IMR-90 (cell line): ENCODE data around the gene MSANTD4. TPM values are rescaled to one million over a fixed set of nuclear protein-coding genes. Genes with fewer than 3 reads are reported as not detected.

ENCODE experiments used
- ATAC-seq: fragments of 200-7000 bp; cut with Tn5 transposase; 2 replicates; pipeline ENCODE4 v1.9.1; 2020; ENCODE audit warnings: low read depth, mild to moderate bottlenecking, moderate library complexity
- BruUV-seq: library from RNA; stranded (reverse); fragments of 400-500 nt; replicated peaks from 2 replicates; lab custom pipeline; 2021; lab: Mats Ljungman, UMichigan
- CTCF ChIA-PET: fragments of 300-600 bp; formaldehyde crosslinking; extraction: SDS; loops from one replicate; lab custom pipeline; 2021; ENCODE audit warnings: antibody characterized with exemption; lab: Yijun Ruan, JAX
- POLR2A ChIA-PET: fragments of 300-600 bp; sonication (Branson Sonifier 250); formaldehyde crosslinking; loops from one replicate; lab custom pipeline; 2022; ENCODE audit warnings: antibody characterized with exemption; ENCODE audit not compliant: unreplicated experiment; lab: Charles Lee
- DNase-seq: peaks from one replicate; pipeline ENCODE4 v3.0.0; 2013
- H2AFZ ChIP-seq: replicated peaks from 2 replicates; pipeline ENCODE3; 2013; ENCODE audit warnings: low read length, mild to moderate bottlenecking; ENCODE audit not compliant: poor library complexity
- H2AK5ac ChIP-seq: 2 replicates; pipeline ENCODE4 v1.6.1; 2013; ENCODE audit warnings: low read depth, low read length, inconsistent platforms
- H2AK9ac ChIP-seq: replicated peaks from 2 replicates; pipeline ENCODE3; 2013; ENCODE audit warnings: mild to moderate bottlenecking, low read depth, low read length, moderate library complexity; ENCODE audit not compliant: poor library complexity
- H2BK120ac ChIP-seq: 2 replicates; pipeline ENCODE4 v1.6.1; 2013; ENCODE audit warnings: low read depth, low read length, inconsistent platforms
- H2BK15ac ChIP-seq: 3 replicates; pipeline ENCODE4 v1.6.1; 2013; ENCODE audit warnings: low read depth, low read length, inconsistent platforms
- H2BK20ac ChIP-seq: 2 replicates; pipeline ENCODE4 v1.6.1; 2013; ENCODE audit warnings: low read depth, mild to moderate bottlenecking, inconsistent platforms, low read length, moderate library complexity
- H2BK5ac ChIP-seq: 2 replicates; pipeline ENCODE4 v1.6.1; 2013; ENCODE audit warnings: mild to moderate bottlenecking, low read depth, low read length, inconsistent platforms; ENCODE audit not compliant: poor library complexity, severe bottlenecking
- H3K14ac ChIP-seq: replicated peaks from 2 replicates; pipeline ENCODE4 v1.6.1; 2013; ENCODE audit warnings: low read depth, low read length, inconsistent platforms
- H3K18ac ChIP-seq: 2 replicates; pipeline ENCODE4 v1.6.1; 2013; ENCODE audit warnings: low read depth, low read length, control low read depth
- H3K23ac ChIP-seq: 2 replicates; pipeline ENCODE4 v1.6.1; 2013; ENCODE audit warnings: low read depth, low read length, inconsistent platforms
- H3K27ac ChIP-seq: 2 replicates; pipeline ENCODE4 v1.5.1; 2013; ENCODE audit warnings: mild to moderate bottlenecking, control low read depth, low read length; ENCODE audit not compliant: insufficient read depth
- H3K27me3 ChIP-seq: 2 replicates; pipeline ENCODE4 v1.6.1; 2013; ENCODE audit warnings: low read length; ENCODE audit not compliant: control insufficient read depth, insufficient read depth
- H3K36me3 ChIP-seq: 2 replicates; pipeline ENCODE4 v1.6.1; 2013; ENCODE audit warnings: low read length, mixed read lengths; ENCODE audit not compliant: control insufficient read depth, insufficient read depth
- H3K4ac ChIP-seq: 2 replicates; pipeline ENCODE4 v1.6.1; 2013; ENCODE audit warnings: low read depth, low read length, inconsistent platforms
- H3K4me1 ChIP-seq: 2 replicates; pipeline ENCODE4 v1.6.1; 2013; ENCODE audit warnings: low read length, mixed read lengths; ENCODE audit not compliant: control insufficient read depth, insufficient read depth
- H3K4me2 ChIP-seq: 2 replicates; pipeline ENCODE4 v1.6.1; 2013; ENCODE audit warnings: low read depth, mild to moderate bottlenecking, control low read depth, low read length, moderate library complexity
- H3K4me3 ChIP-seq: 2 replicates; pipeline ENCODE4 v1.5.1; 2013; ENCODE audit warnings: low read depth, mild to moderate bottlenecking, control low read depth, low read length, moderate library complexity; ENCODE audit not compliant: insufficient read depth
- H3K56ac ChIP-seq: 2 replicates; pipeline ENCODE4 v1.6.1; 2013; ENCODE audit warnings: low read length, inconsistent platforms; ENCODE audit not compliant: insufficient read depth; ENCODE audit errors: extremely low read depth
- H3K79me1 ChIP-seq, 2 experiments: 2 replicates each; pipeline ENCODE4 v1.6.1; 2013; ENCODE audit warnings: low read length in 2 of 2, inconsistent platforms in 1 of 2, low read depth in 1 of 2
- H3K9ac ChIP-seq: 2 replicates; pipeline ENCODE4 v1.6.1; 2013; ENCODE audit warnings: low read depth, low read length, control low read depth
- H3K9me1 ChIP-seq: 2 replicates; pipeline ENCODE4 v1.6.1; 2013; ENCODE audit warnings: low read length, inconsistent platforms; ENCODE audit not compliant: insufficient read depth
- H3K9me3 ChIP-seq: 2 replicates; pipeline ENCODE4 v1.6.1; 2013; ENCODE audit warnings: low read length; ENCODE audit not compliant: control insufficient read depth, insufficient read depth
- H4K20me1 ChIP-seq: 2 replicates; pipeline ENCODE4 v1.6.1; 2013; ENCODE audit warnings: low read length, inconsistent platforms; ENCODE audit not compliant: insufficient read depth
- H4K5ac ChIP-seq: 2 replicates; pipeline ENCODE4 v1.6.1; 2013; ENCODE audit warnings: mild to moderate bottlenecking, low read depth, low read length, control low read depth
- H4K8ac ChIP-seq, 2 experiments: 2 replicates each; pipeline ENCODE4 v1.6.1; 2013; ENCODE audit warnings: low read depth in 2 of 2, low read length in 2 of 2, control low read depth in 1 of 2, inconsistent platforms in 1 of 2
- H4K91ac ChIP-seq: 2 replicates; pipeline ENCODE4 v1.6.1; 2013; ENCODE audit warnings: low read depth, low read length, inconsistent platforms; ENCODE audit not compliant: insufficient read depth
- BHLHE40 ChIP-seq: fragments of 150-350 bp; IDR thresholded peaks from 2 replicates; pipeline ENCODE4 v1.6.1; 2016; ENCODE audit warnings: mild to moderate bottlenecking, low read depth, low read length
- MXI1 ChIP-seq: IDR thresholded peaks from 2 replicates; pipeline ENCODE4 v1.6.1; 2012; ENCODE audit warnings: low read depth, mild to moderate bottlenecking, low read length, moderate library complexity, borderline replicate concordance
- USF2 ChIP-seq: fragments of 150-350 bp; IDR thresholded peaks from 2 replicates; pipeline ENCODE4 v1.6.1; 2017; ENCODE audit warnings: mild to moderate bottlenecking, antibody characterized with exemption, low read length, low read depth
- WGBS, 2 experiments: methylation state at CpG; one replicate each; pipeline versions ENCODE4 v1.1.5 to v1.1.7; 2013; ENCODE audit warnings: missing lambda C conversion rate in 2 of 2; ENCODE audit not compliant: insufficient read length in 1 of 2; ENCODE audit errors: extremely low coverage in 2 of 2; 5-methylcytosine and 5-hydroxymethylcytosine counted together
- dilution Hi-C: fragments of 300-500 bp; cut with HindIII; formaldehyde crosslinking; loops from one replicate; pipeline ENCODE4 v1.14.3; 2018; ENCODE audit warnings: low sequenced_read_pairs; ENCODE audit not compliant: unreplicated experiment
- in situ Hi-C: fragments of 300-500 bp; cut with MboI; formaldehyde crosslinking; loops from 3 replicates; pipeline ENCODE4 v1.14.3; 2019; ENCODE audit warnings: low sequenced_read_pairs, inconsistent platforms, mixed read lengths
- intact Hi-C: fragments of 100-400 bp; cut with micrococcal nuclease; formaldehyde crosslinking; loops from 2 replicates; pipeline ENCODE4 v1.10.0; 2022
- polyA plus RNA-seq, 3 experiments: library from polyadenylated mRNA; depleted of rRNA; stranded (reverse); fragments of >200 nt; gene quantifications; 2 replicates each; pipeline ENCODE4 v1.2.3, GENCODE V29; 2012; ENCODE audit warnings: low replicate concordance in 1 of 3
- total RNA-seq: library from RNA; depleted of rRNA; stranded (reverse); fragments of >200 nt; gene quantifications from 2 replicates; pipeline ENCODE4 v1.2.3, GENCODE V29; 2012

Gene MSANTD4
- total and polyA plus RNA-seq, 2 of the 4 experiments (the other 2 are of a cell fraction) = 9.4 to 18.8 TPM

- Histone ChIP-seq H4K5ac (no peak overlapping the region), H2BK15ac (no peak overlapping the region), H3K4me1 (no peaks in the 10 kb centered on the region), H3K4ac (no peak overlapping the region), H3K36me3 (no peaks in the 10 kb centered on the region), H2BK20ac (no peak overlapping the region), H2AK5ac (no peak overlapping the region), H3K18ac (no peak overlapping the region), H3K4me2 (no peak overlapping the region), H3K23ac (no peak overlapping the region), H4K20me1 (no peaks in the 10 kb centered on the region), H3K27ac (no peak overlapping the region), H3K14ac (no peak overlapping the region), H2AFZ (no peak overlapping the region), H2BK5ac (no peak overlapping the region), H3K9me1 (no peaks in the 10 kb centered on the region), H4K91ac (no peak overlapping the region), H3K79me1 (no peaks in the 10 kb centered on the region), H3K56ac (no peak overlapping the region), H3K27me3 (no peaks in the 10 kb centered on the region), H3K9ac (no peak overlapping the region), H3K9me3 (no peaks in the 10 kb centered on the region), H2BK120ac (no peak overlapping the region), H2AK9ac (no peak overlapping the region), H4K8ac (no peak overlapping the region), H3K4me3 (no peak overlapping the region)
- dilution Hi-C loops (no loop called here), intact Hi-C loops (no loop called here), in situ Hi-C loops (no loop called here)
- POLR2A ChIA-PET = no interaction called here
- TF ChIP-seq USF2 = no peak
- TF ChIP-seq BHLHE40 = no peak
- no peak for TF ChIP-seq MXI1
- DNase-seq = no peak
- ATAC-seq = no peak
- WGBS, 2 experiments = no CpG with 5 or more reads among the region's 10 CpGs
- CTCF ChIA-PET = interaction anchor here (1.1 kb wide), 1 partner anchor 93 kb away, joined by 3 read pairs; no protein-coding TSS in a partner anchor
- BruUV-seq = no TSS peak
These were observed 41.9 kb downstream of the MSANTD4 start for GRCh38 chr11:105979997-105980703.
